ENCODE results near the gene KLHL25. TPM values are rescaled to one million over a fixed set of nuclear protein-coding genes. Genes with fewer than 3 reads are reported as not detected.
"Not testable (repeated sequence)": the region's sequence is repeated elsewhere in the genome, so short reads cannot be mapped to it uniquely, and the experiment has no call there.

The KLHL25 gene
- 1.5 and 2.4 TPM in 2 replicates for total RNA-seq (2014; rRNA removed; shearing (Covaris generic))
- polyA plus RNA-seq (2015; cell fraction: cytosol; rRNA removed) = 4.2 and 6.4 TPM in 2 replicates
- polyA plus RNA-seq (2015; cell fraction: nucleus; rRNA removed) = 4.1 and 7.4 TPM in 2 replicates

DNA sequence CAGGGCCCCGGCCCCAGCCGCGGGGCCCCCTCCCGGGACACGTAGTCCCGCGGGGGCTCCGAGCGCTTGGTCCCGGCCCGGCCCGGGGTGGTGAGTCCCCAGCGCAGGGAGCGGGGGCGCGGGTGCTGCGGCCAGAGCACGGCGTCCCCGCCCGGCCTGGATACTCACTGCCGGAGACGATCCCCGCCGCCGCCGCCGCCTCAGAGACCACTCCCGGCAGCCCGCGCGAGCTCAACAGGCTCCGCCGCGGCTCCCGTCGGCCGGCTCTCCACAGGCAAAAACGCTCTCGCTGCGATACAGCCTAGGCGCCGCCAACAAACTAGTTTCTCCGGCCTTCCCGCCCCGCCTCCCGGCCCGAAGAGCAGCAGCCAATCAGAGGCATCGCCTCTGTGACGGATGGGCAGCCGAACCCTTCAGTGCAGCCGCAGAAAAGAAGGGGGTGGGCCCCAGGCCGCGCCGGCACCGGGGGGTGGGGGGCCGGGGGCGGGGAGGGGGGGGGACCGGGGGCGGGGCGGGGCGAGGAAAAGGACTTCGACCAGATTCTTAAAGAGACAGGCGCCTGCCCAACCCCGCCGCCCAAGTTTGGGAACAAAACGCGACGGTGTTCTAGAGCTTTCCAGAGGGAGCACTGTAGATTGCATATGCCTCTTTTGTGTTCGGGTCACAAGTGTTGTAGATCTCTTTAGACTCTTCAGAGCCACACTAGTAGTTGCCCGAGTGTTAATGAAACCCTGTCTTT is at the start of gene KLHL25:
Gene KLHL25, minus strand, starts transcription at position 328 of the 739 bp plus-strand sequence. CDS start 25,115 bp downstream, outside the sequence.
- in situ Hi-C loops (cut with HindIII; ENCODE audit: low pct_unique_long_range_greater_than_20kb, low sequenced_read_pairs) = no loop called here

GRCh38 chr15:85840802-85841152 is 46.1 kb upstream of the KLHL25 start:
- no peak for DNase-seq (ENCODE audit: low read depth, low spot score)
- in situ Hi-C loops (cut with HindIII; ENCODE audit: low pct_unique_long_range_greater_than_20kb, low sequenced_read_pairs) = no loop called here

More for the DNA sequence above, at the start of gene KLHL25:
- DNase-seq (ENCODE audit: low read depth, low spot score) = peak; percentile 93

DNA sequence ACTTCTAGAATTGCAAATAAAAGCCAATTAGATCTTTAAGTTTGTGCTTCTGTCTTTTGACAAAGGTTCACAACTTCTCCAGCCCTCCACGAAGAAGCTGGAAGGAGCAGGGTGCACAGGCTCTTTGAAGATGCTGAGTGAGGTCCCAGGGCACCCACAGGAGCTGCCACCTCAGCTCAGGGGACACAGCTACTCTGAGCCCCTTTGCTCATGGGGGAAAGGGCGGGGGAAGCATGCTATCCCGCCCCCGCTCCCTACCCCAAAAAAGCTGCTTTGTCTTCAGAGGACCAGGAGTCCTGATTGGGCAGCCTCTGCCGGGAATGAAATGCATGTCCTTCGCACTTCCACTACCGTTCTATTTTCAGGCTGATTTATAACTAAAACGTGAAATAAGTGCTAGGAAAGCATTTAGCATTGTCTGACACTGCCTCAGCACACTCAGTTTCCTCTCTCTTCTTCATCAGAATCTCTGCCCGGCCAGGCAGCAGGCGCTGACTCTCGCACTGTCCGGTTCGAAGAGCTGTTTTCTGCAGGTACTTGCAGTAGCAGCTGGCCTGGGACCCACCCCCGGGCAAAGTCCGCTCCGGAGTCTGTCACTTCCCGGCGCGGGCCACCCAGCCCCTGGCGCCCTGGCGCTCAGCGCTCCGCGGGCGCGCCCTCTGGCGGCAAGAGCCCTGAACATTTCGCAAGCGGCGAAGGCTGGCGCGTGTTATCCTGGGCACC is 45.5 kb upstream of the KLHL25 start:
- in situ Hi-C loops (cut with HindIII; ENCODE audit: low pct_unique_long_range_greater_than_20kb, low sequenced_read_pairs) = no loop called here
- peak; percentile 76 for DNase-seq (ENCODE audit: low read depth, low spot score)

DNA sequence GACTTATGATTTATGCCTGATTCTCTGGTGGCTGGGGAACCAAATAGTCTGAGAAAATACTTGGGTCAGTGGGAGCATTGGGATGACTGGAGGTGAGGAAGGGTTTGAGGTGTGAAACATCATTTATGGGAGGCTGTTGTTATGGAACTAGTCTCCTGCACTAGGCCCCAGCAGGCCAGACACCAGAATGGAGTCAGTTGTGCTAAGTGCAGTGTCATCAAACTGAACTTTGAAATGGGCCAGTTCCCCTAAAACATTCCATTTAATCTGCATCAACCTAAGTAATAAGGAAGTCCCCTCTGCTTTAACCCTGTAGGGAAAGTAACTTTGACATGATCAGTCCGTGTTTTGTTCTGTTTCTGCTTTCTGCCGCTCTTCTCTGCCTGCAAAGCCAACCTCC is 44.9 kb upstream of the KLHL25 start:
- DNase-seq (ENCODE audit: low read depth, low spot score) = no peak
- in situ Hi-C loops (cut with HindIII; ENCODE audit: low pct_unique_long_range_greater_than_20kb, low sequenced_read_pairs) = no loop called here

DNA sequence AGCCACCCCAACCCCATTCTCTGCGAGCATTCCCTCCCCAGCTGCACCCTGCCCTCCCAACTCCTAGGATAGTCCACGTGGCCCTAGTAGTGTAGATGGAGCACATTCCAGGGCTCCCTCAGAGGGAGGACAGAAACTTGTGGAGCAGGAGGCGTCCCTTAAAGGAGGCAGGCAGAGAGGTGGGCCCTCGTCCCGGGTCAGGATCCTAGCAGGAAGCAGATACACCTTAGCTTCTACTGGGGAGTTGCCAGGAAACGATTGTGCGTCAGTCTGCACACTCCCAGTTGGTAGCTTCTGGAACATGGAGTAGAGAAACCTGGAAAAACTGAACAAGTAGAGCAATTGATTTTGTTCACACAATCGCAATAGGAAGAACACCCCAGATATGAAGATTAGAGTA is 43.9 kb upstream of the KLHL25 start:
- in situ Hi-C loops (cut with HindIII; ENCODE audit: low pct_unique_long_range_greater_than_20kb, low sequenced_read_pairs) = no loop called here
- DNase-seq (ENCODE audit: low read depth, low spot score) = no peak

DNA sequence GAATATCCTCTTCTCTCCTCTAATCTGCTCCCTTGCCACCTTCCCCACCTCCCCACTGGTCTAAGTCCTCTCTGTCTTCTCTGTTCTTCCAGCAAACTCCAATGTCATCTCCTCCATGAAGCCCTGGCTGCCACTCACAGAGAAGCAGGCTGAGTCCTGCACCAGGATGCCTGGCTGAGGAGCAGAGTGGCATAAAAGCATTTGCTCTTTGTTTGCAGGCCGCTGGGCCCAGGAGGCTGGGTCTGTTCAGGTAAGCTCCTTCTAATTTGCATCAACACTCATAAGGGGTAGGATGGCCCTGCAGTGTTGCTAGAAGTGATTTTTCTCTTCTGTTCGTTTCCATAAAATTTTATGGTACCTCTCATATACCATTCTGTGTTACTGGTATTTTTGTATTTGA is 43.2 kb upstream of the KLHL25 start:
- in situ Hi-C loops (cut with HindIII; ENCODE audit: low pct_unique_long_range_greater_than_20kb, low sequenced_read_pairs) = no loop called here

DNA sequence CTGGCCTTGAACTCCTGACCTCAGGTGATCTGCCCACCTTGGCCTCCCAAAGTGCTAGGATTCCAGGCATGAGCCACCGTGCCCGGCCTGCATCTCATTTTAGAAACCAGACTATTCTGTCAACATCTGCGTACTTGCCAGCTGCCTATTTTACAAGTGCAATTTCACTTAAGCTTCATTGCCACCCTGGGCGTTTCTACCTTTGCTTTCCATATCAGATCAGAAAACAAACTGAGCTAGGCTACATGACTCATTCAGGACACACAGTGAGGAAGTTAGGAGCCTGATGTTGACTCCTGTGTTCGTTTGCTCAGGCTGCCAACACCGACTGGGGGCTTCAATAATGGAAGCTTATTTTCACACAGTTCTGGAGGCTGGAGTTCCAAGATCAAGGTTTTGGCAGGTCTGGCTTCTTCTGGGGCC is 42.3 kb upstream of the KLHL25 start:
- DNase-seq (ENCODE audit: low read depth, low spot score) = no peak
- in situ Hi-C loops (cut with HindIII; ENCODE audit: low pct_unique_long_range_greater_than_20kb, low sequenced_read_pairs) = no loop called here

More for the DNA sequence above, 43.2 kb upstream of the KLHL25 start:
- DNase-seq (ENCODE audit: low read depth, low spot score) = no peak

DNA sequence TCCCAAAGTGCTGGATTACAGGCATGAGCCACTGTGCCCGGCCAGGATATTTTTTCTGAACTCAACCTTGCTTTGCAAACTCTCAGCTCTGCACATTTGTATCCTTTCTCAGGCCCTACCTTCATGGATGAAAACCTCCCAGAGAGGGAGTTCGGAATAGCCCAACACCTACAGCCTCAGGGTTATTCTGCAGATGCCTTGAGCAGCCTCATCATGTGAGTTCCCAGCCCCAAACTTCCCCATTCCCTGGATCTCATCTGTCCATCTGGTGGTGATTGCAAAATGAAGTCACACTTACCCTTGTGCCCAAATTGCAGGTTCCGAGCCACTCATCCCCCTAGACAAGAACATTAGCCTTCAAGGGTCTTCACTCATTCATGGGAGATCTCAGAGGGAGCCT is 39.9 kb upstream of the KLHL25 start:
- DNase-seq (ENCODE audit: low read depth, low spot score) = no peak
- in situ Hi-C loops (cut with HindIII; ENCODE audit: low pct_unique_long_range_greater_than_20kb, low sequenced_read_pairs) = no loop called here

DNA sequence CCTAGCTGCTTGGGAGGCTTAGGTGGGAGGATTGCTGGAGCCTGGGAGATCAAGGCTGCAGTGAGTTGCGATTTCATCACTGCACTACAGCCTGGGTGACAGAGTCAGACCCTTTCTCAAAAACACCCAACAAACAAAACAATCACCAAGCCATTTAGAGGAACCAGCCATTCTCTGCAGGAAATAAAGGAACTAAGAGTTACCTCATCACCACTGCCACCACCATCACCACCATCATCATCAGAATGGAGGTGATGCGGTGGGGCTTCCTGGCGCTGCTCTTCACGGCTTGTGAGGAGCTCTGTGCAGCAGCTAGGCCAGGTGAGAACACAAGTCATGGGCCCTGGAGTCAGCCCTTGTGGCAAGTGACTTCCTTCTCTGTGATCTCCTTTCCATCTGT is 37.7 kb upstream of the KLHL25 start:
- no peak for DNase-seq (ENCODE audit: low read depth, low spot score)
- in situ Hi-C loops (cut with HindIII; ENCODE audit: low pct_unique_long_range_greater_than_20kb, low sequenced_read_pairs) = no loop called here

DNA sequence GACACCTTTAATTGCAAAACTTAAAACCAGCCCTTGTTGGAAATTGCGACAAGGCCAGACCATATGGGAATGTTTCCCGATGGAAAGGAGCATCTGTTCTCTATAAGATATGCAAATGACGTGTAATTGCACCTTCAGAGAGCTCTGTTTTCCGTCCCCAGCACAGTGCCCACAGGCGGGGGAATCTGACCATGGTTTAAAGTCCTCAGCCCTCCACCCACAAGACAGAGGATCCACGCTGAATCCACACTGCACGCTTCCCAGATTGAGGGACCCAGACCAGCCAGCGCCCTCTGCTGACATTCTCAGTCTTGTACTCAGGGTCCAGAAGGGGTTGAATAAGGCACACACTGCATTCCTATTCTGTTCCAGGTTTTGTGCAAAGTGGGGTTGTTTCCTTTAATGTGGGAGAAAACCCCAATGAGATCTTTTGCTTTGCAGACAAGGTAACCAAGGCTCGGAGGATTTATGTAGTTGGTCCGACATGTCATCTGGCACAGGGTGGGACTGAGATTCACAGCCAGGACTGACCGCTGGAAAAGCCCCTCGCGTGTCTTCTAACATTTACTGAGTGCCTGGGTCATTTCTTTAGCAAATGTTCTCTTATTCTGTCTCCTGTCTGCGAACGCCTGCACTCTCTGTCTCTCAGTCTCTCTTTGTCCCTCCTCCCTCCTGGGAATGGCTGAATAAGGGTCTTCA is 36.8 kb upstream of the KLHL25 start:
- peak; percentile 70 for DNase-seq (ENCODE audit: low read depth, low spot score)
- in situ Hi-C loops (cut with HindIII; ENCODE audit: low pct_unique_long_range_greater_than_20kb, low sequenced_read_pairs) = no loop called here

GRCh38 chr15:85829754-85830153 is 35.0 kb upstream of the KLHL25 start:
- in situ Hi-C loops (cut with HindIII; ENCODE audit: low pct_unique_long_range_greater_than_20kb, low sequenced_read_pairs); DNase-seq (ENCODE audit: low read depth, low spot score): not testable (repeated sequence)

- no peak for DNase-seq (ENCODE audit: low read depth, low spot score)
- in situ Hi-C loops (cut with HindIII; ENCODE audit: low pct_unique_long_range_greater_than_20kb, low sequenced_read_pairs) = no loop called here
Observed at GRCh38 chr15:85828874-85829273, 34.1 kb upstream of the KLHL25 start.

GRCh38 chr15:85828126-85828525 is 33.4 kb upstream of the KLHL25 start:
- in situ Hi-C loops (cut with HindIII; ENCODE audit: low pct_unique_long_range_greater_than_20kb, low sequenced_read_pairs) = no loop called here
- peak; percentile 14 for DNase-seq (ENCODE audit: low read depth, low spot score)

- in situ Hi-C loops (cut with HindIII; ENCODE audit: low pct_unique_long_range_greater_than_20kb, low sequenced_read_pairs) = no loop called here
- DNase-seq (ENCODE audit: low read depth, low spot score) = no peak
Observed at GRCh38 chr15:85826756-85827515, 32.2 kb upstream of the KLHL25 start.

- DNase-seq (ENCODE audit: low read depth, low spot score) = no peak
- in situ Hi-C loops (cut with HindIII; ENCODE audit: low pct_unique_long_range_greater_than_20kb, low sequenced_read_pairs) = no loop called here
Observed at GRCh38 chr15:85825719-85826118, 31.0 kb upstream of the KLHL25 start.

DNA sequence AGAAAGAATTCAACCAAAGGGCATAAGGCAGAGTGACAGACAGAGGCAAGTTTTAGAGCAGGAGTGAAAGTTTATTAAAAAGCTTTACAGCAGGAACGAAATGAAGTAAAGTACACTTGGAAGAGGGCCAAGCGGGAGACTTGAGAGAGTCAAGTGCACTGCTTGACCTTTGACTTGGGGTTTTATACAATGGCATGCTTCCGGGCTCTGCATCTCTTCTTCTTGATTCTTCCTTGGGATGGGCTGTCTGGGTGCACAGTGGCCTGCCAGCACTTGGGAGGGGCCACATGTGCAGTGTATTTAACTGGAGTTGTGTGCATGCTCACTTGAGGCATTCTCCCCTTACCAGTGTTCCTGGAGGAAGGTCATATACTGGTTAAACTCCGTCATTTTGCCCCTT is 30.4 kb upstream of the KLHL25 start:
- no peak for DNase-seq (ENCODE audit: low read depth, low spot score)
- in situ Hi-C loops (cut with HindIII; ENCODE audit: low pct_unique_long_range_greater_than_20kb, low sequenced_read_pairs) = no loop called here

DNA sequence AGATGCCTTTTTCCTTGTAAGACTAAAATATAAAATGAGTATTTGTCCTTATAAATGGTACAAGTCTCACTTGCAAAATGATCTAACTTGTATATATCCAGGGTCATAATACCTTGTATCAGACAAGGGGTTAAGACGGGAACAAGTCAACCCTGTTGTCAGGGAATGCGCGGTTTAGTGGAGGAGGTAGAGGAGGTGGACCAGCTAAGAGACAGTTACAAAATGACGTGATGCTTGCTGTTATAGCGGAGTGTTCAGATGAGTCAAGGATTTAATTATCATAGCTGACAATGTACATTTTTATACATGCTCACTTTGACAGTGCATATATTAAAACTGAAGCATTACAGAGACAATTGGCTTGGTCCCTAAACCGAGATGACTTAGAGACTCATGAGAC is 26.8 kb upstream of the KLHL25 start:
- in situ Hi-C loops (cut with HindIII; ENCODE audit: low pct_unique_long_range_greater_than_20kb, low sequenced_read_pairs) = no loop called here
- DNase-seq (ENCODE audit: low read depth, low spot score) = no peak

DNA sequence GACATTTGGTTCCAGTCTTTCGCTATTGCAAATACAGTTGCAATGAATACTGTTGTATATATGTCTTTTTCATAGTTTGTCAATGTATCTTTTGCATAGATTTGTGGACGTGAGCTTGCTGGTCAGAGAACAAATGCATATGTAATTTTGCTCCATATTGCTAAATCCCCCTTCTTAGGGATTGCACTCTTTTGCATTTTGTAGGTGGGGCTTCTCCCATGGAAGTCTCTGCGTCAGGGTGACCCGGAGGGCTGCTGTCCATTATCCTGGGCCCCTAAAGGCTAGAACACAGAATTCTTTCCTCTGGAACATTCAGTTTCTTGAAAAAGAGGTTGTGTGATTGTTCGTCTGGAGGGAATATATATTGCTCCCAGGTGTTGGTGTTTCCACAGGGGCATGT is 25.2 kb upstream of the KLHL25 start:
- in situ Hi-C loops (cut with HindIII; ENCODE audit: low pct_unique_long_range_greater_than_20kb, low sequenced_read_pairs) = no loop called here

More for the DNA sequence above, 25.2 kb upstream of the KLHL25 start:
- DNase-seq (ENCODE audit: low read depth, low spot score) = no peak

Data from SK-MEL-5 (cell line).